H1 (cell line): ENCODE data around the gene CDC45. TPM values are rescaled to one million over a fixed set of nuclear protein-coding genes. Genes with fewer than 3 reads are reported as not detected.

ENCODE experiments used
- EP300 ChIP-seq, 2 experiments: IDR thresholded peaks; 1 replicate in 1 of 2; 2 replicates in 1 of 2; pipeline ENCODE4 v1.6.1; 2011 to 2012; ENCODE audit warnings: low read depth in 2 of 2, low read length in 2 of 2, mild to moderate bottlenecking in 2 of 2, borderline replicate concordance in 1 of 2, inconsistent platforms in 1 of 2, moderate library complexity in 1 of 2
- NANOG ChIP-seq: IDR thresholded peaks from 2 replicates; pipeline ENCODE4 v1.6.1; 2011; ENCODE audit warnings: low read length, low read depth, mild to moderate bottlenecking, inconsistent platforms; ENCODE audit not compliant: insufficient read depth, poor library complexity, severe bottlenecking
- POU5F1 ChIP-seq: IDR thresholded peaks from 2 replicates; pipeline ENCODE4 v1.6.1; 2011; ENCODE audit warnings: low read depth, mild to moderate bottlenecking, low read length, moderate library complexity
- RXRA ChIP-seq: IDR thresholded peaks from 2 replicates; pipeline ENCODE4 v1.6.1; 2011; ENCODE audit warnings: low read depth, mild to moderate bottlenecking, low read length, moderate library complexity; ENCODE audit not compliant: insufficient read depth
- SUZ12 ChIP-seq: fragments of 200-600 bp; sonication (generic); IDR thresholded peaks from 2 replicates; pipeline ENCODE4 v1.6.1; 2012; ENCODE audit warnings: mild to moderate bottlenecking, inconsistent platforms, low read length, moderate library complexity, mixed read lengths
- polyA plus RNA-seq, 7 experiments: library from polyadenylated mRNA; depleted of rRNA in 3 of 7; stranded (reverse) in 5 of 7; unstranded in 2 of 7; fragments of >200 nt in 5 of 7; fragments of 200-250 nt in 2 of 7; gene quantifications; 1 replicate in 5 of 7; 2 replicates in 1 of 7; 4 replicates in 1 of 7; pipeline versions ENCODE4 v1.2.1 to v1.2.3, GENCODE V29; 2011 to 2013; ENCODE audit warnings: missing spikeins in 2 of 7, mixed read lengths in 2 of 7
- total RNA-seq: library from RNA; stranded (reverse); fragmentation: NEBNext Ultra II Directional; extraction: Animal tissue kit (Norgen Biotek cat#: 25700); gene quantifications from 2 replicates; pipeline ENCODE4 v1.2.1, GENCODE V29; 2021

The CDC45 gene
- total and polyA plus RNA-seq, 2 of the 8 experiments (the other 6 are each of a cell fraction or from before 2014, with no cell fraction given), result 31.9 to 37.7 TPM

- no peak for TF ChIP-seq NANOG
- TF ChIP-seq EP300 (IDR thresholded peaks at IDR 0.05; ENCODE audit: borderline replicate concordance in 1 of 2, low read depth in 2 of 2, low read length in 2 of 2), result no peak
- no peak for TF ChIP-seq POU5F1
- TF ChIP-seq SUZ12, result no peak
- no peak for TF ChIP-seq RXRA
Measured at GRCh38 chr22:19466126-19466716, 13.5 kb upstream of the CDC45 start (continued).
